ENCODE measurements around the gene CTNNB1. TPM values are rescaled to one million over a fixed set of nuclear protein-coding genes. Genes with fewer than 3 reads are reported as not detected.

CTNNB1 gene
- total RNA-seq, 1 donor: 921 TPM

DNA sequence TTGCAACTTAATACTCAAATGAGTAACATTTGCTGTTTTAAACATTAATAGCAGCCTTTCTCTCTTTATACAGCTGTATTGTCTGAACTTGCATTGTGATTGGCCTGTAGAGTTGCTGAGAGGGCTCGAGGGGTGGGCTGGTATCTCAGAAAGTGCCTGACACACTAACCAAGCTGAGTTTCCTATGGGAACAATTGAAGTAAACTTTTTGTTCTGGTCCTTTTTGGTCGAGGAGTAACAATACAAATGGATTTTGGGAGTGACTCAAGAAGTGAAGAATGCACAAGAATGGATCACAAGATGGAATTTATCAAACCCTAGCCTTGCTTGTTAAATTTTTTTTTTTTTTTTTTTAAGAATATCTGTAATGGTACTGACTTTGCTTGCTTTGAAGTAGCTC is 40.3 kb downstream of the CTNNB1 start:
- no peak for DNase-seq (ENCODE audit: low read depth)
- TF ChIP-seq, protein P1, sequence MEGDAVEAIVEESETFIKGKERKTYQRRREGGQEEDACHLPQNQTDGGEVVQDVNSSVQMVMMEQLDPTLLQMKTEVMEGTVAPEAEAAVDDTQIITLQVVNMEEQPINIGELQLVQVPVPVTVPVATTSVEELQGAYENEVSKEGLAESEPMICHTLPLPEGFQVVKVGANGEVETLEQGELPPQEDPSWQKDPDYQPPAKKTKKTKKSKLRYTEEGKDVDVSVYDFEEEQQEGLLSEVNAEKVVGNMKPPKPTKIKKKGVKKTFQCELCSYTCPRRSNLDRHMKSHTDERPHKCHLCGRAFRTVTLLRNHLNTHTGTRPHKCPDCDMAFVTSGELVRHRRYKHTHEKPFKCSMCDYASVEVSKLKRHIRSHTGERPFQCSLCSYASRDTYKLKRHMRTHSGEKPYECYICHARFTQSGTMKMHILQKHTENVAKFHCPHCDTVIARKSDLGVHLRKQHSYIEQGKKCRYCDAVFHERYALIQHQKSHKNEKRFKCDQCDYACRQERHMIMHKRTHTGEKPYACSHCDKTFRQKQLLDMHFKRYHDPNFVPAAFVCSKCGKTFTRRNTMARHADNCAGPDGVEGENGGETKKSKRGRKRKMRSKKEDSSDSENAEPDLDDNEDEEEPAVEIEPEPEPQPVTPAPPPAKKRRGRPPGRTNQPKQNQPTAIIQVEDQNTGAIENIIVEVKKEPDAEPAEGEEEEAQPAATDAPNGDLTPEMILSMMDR (IDR thresholded peaks at IDR 0.05; ENCODE audit: insufficient read depth, low read depth, low read length): no peak
- no peak overlapping the region for H3K4me3 ChIP-seq (ENCODE audit: low read depth, low read length)

DNA sequence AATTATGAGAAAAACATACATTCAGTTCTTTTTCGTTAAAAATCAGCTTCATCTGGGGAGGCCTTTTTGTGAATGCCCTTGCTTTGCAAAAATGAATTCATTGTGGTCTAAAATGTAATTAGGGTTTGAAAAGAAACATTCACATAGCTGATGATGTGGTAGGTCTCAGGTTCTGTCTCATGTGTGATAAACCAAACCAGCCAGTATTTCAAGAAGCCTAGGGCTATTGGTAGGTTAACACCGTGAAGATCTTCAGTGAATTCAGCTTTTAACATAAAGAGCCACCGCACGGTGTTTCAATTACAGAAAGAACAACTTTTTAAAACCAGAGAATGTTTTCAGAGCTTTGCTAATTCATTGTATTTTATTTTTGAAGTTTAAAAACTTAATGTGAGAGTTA is 41.9 kb downstream of the CTNNB1 start:
- H3K4me3 ChIP-seq (ENCODE audit: low read depth, low read length): no peak overlapping the region
- TF ChIP-seq, protein P1 (IDR thresholded peaks at IDR 0.05; ENCODE audit: insufficient read depth, low read depth, low read length): no peak
- DNase-seq (ENCODE audit: low read depth): no peak

DNA sequence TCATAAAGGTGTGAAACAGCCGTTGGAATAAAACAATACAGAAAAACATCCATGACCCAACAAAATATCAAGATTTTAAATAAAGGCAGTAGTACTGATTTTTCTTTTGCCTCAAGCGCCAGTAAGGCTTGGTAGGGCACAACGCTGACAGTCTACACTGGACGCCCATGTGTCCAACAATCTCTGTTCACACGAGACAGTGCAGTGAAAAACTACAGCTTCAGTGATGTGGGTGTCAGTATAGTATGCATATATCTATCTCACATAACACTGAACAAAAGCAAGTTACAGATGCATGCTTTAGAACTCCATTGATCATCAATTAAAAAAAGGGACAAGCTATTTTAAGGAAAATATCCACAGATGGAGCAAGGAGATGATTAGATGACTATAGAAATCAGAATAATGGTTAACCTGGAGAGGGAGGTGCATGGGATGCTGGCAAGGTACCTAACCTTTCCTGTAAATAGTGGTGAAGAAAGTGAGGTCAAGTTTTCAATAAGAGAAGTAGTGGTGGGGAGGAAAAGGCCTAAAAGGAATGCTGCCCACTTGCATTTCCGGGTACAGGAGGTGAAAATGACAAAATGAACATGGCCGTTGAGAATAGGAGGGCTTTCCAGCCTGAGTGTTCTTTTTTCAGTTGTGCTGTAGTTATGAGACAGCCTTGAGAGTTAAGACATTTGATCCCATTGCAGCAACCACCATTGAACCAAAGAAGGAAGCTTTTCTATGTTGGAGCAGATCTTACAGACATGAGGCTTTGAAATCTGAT is 42.7 kb downstream of the CTNNB1 start:
- DNase-seq (ENCODE audit: low read depth): no peak
- H3K4me3 ChIP-seq (ENCODE audit: low read depth, low read length): no peak overlapping the region
- TF ChIP-seq, protein P1 (IDR thresholded peaks at IDR 0.05; ENCODE audit: insufficient read depth, low read depth, low read length): no peak

DNA sequence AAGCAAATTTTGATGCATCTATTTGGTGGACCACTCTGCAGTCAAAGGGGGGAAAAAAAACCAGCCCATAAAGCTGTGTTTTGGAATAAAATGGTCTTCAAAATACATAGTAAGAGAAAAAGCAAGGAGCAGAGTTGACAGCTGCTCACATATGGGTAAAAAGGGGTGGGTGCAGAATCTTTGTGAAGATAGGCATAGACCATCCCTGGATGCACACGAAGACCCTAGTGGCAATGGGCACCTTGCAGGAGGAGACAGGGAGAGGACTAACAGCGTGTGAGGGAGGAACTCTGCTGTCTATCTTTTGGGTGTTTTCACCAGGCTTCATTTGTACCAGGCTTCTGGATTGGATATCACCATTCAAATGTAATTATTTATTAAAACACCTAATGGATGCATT is 43.9 kb downstream of the CTNNB1 start:
- no peak for DNase-seq (ENCODE audit: low read depth)
- no peak overlapping the region for H3K4me3 ChIP-seq (ENCODE audit: low read depth, low read length)
- TF ChIP-seq, protein P1 (IDR thresholded peaks at IDR 0.05; ENCODE audit: insufficient read depth, low read depth, low read length): no peak

DNA sequence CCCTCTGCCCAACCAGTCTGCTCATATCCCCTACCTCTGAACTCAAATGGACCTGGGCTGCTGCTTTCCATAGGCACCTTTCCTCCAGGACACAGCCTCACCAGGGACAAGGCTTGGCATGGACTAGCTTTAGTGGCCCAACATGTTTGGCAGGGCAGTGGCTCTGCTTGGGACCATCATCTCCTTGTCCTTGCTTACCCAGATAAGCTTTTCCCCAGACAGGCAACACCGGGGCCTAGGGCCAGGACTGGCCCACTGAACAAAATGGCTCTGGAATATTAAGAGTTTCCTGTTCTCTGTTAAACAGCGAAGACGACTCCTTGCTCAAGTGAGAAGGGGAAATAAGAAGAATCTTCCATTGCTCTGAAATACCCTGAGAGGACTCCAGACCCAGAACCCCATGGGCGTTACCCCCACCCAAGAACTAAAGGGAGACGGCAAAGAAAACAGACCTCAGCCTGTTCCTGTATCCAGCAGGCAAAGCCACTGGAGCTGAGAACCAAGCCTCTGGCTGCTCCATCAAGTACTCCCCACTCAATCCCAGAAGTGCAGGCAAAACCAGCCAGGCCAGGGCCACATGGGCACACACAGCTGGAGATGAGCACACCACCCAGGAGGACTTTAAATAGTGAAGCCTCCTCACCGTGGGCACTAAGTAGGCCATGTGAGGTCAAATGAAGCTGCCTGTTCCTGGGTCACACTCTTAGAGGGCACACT is 45.5 kb downstream of the CTNNB1 start:
- no peak overlapping the region for H3K4me3 ChIP-seq (ENCODE audit: low read depth, low read length)
- DNase-seq (ENCODE audit: low read depth): no peak
- TF ChIP-seq, protein P1 (IDR thresholded peaks at IDR 0.05; ENCODE audit: insufficient read depth, low read depth, low read length): no peak

DNA sequence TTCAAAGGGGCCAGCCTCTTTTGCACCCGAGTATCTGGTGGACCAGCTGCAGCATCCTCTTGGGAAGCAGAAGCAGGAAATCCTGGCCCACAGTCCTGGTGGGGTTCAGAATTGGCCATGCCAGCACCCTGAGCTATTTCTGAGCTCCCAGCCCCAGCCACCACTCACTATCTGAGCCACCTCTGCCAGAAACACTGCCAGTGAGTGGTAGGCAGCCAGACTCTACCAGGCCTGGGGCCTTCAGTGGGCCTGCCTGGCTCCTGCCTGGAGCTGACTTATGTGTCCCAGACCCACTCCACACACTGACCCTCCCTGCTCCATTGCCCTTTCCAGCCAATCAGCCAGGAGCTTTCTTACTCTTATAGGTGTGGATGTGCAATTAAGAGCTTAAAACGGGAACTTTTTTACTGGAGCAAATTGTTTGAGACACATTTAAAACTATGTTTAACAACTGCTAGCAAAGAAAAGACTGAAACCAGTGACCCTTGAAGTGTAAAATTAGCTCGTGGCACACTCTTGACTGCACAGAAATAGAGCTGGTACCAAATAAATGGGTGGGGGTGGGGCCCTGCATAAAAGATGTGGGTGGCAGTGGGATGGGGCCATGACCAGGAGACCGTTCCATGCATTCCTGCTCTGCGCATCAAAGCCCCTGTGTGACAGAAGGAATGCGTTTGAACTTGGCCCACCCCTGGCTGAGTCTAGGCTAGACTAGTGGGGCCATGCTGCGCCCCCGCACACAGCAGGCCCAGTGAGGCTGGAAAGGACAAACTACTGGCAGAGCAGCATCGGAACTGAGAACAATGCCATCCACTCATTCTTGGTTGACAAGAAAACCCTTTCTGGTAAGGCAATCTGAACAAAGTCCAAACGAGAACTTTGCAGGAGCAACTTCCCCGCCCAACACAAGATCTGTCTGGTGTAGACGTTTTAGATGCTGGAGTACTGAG is 48.0 kb downstream of the CTNNB1 start:
- H3K4me3 ChIP-seq (ENCODE audit: low read depth, low read length): no peak overlapping the region
- TF ChIP-seq, protein P1 (IDR thresholded peaks at IDR 0.05; ENCODE audit: insufficient read depth, low read depth, low read length): no peak
- no peak for DNase-seq (ENCODE audit: low read depth)
